ENCODE results near the gene KLF8.
A peak's percentile ranks its signal among the peaks of the same experiment; 100 is the strongest.
"Not testable (repeated sequence)": the region's sequence is repeated elsewhere in the genome, so short reads cannot be mapped to it uniquely, and the experiment has no call there.

KLF8 gene

DNA sequence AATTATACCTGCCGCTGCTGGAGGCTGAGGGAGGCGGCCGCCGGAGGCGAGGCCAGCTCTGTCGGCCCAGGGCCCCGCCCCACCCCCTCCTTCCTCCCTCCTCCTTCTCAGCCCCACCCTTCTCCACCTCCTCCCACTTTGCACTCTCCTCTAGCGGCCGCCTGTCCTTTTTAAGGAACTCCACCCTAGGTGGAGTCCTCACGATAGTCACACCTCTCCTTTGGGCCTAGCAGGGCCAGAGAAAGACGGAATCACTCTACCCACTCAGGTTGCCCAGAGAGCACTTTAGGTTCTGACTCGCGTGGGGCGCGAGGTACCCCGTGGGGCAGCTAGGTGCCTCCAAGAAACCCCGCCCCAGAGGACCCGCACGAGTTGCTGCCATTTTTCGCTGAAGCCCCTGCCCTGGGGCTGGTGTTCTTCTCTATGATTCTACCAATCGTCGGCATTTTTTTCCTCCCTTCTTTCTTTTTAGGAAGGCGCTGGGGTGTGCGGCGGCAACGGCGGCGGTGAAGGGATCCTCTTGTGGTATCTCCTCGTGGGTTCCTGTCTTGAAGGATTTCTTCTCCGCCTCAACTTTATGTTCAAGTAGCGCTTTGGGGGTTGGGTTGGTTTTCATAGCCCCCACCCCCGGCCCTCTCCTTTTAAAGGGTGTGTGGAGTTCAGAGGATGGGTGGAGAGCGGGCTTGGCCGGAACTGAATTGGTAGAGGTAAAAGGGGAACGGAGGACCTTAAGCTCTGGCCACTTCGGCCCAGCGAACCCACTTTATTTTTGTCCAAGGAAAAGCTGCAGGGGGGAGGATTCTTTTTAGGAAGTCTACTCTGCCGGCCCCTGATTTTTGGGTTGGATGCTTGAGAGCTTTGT is at the start of gene KLF8:
KLF8 (plus strand) TSS at position 136 of the 862 bp plus-strand sequence. CDS start 979 bp downstream, outside the sequence.
- no peak for DNase-seq (ENCODE audit: low spot score)

DNA sequence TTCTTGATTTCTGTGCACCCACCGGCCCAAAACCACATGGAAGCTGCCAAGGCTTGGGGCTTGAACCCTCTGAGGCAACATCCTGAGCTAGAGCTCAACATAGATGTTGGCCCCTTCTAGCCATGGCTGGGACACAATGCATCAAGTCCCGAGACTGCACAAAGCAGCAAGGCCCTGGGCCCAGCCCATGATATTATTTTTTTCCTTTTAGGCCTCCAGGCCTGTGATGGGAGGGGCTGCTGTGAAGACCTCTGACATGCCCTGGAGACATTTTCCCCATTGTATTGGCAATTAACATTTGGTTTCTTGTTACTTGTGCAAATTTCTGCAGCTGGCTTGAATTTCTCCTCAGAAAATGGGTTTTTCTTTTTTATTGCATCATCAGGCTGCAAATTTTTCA is 25.2 kb upstream of the KLF8 start:
- not testable (repeated sequence) for DNase-seq (ENCODE audit: low spot score)

DNA sequence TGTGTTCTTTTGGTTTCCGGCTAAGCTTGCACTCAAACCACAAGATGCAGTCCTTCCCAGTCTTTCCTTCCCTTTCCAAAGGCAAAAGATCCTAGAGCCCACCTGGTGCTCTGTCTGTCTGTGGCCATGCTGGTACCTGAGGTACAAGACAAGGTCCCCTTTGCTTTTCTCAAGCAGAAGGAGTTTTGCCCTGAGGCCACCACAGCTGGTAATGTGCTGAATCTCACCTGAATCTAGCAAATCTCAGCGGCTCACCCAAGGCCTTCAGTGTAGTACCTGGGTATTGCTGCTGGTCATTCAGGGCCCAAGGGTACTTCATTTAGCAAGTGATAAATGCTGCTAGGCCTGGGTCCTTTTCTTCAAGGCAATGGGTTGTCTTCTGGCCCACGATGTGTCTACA is 20.5 kb upstream of the KLF8 start:
- DNase-seq (ENCODE audit: low spot score): no peak

DNA sequence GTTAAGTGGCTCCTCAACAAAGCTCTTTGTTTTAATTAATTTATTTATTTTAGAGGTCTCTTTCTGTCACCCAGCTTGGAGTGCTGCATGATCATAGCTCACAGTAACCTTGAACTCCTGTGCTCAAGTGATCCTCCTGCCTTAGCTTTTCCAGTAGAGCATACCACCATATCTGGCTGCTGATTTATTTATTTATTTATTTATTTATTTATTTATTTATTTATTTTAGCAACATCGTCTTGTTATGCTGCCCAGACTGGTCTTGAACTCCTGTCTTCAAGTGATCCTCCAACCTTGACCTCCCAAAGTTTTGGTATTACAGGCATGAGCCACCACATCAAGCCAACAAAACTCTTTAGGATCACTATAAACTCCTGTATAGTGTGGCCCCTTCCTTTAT is 15.8 kb upstream of the KLF8 start:
- no peak for DNase-seq (ENCODE audit: low spot score)

DNA sequence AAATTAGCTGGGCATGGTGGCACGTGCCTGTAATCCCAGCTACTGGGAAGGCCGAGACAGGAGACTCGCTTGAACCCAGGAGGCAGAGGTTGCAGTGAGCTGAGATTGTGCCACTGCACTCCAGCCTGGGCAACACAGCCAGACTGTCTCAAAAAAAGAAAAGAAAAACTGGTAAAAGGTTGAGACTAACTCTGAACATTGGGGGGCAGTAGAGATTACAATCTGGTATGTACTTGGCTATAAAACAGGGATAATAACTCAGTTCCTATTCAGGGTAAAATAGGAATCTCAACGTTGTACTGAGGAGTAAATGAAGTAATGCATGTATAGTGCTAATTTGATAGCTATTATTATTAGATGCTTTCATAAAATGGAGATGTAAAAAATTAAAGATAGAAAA is 12.5 kb upstream of the KLF8 start:
- peak; percentile 38 for DNase-seq (ENCODE audit: low spot score)

DNA sequence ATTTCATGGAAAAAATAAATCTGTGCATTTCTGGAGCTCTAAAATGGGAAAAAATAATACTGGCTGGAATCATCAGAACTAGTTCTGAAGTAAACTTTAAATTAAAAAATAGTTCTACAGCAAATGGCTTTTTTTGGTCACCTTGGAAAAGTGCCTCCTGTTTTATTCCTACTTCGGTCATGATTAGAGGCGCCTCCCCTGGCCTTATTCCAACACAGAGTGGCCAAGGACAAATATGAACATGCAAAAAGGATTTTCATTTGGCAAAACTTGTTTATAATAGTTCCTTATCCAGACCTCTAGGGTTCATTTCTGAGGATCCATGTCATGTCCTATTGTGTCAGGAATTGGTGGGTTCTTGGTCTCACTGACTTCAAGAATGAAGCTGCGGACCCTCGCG is 11.1 kb upstream of the KLF8 start:
- no peak for DNase-seq (ENCODE audit: low spot score)

DNA sequence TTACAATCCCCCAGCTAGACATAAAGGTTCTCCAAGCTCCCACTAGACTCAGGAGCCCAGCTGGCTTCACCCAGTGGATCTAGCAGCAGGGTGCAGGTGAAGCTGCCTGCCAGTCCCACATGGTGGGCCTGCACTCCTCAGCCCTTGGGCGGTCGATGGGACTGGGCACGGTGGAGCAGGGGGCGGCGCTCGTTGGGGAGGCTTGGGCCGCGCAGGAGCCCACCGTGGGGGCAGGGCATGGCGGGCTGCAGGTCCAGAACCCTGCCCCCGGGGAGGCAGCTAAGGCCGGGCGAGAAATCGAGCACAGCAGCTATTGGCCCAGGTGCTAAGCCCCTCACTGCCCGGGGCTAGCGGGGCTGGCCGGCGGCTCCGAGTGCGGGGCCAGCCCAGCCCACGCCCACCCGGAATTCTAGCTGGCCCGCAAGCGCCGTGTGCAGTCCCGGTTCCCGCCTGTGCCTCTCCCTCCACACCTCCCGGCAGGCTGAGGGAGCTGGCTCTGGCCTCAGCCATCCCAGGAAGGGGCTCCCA is 9.6 kb upstream of the KLF8 start:
- DNase-seq (ENCODE audit: low spot score): no peak

DNA sequence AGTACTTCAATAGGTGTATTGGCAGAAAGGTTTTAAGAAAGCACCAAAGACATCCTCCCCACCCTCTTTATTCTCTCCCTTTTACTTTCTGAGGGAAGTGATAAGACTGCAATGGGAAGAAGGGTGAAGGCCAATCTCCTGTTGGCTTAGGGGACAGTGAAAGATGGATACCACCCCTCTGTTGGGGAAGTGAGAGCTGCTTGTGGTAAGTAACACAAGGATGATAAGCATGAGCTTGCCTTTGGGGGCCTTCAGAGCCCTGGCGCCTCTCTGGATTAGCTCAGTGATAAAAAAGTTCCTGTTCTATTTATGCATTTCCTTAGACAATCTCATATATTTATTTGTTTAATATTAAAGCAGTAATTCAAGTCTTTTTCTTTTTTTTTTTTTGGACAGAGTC is 5.2 kb upstream of the KLF8 start:
- no peak for DNase-seq (ENCODE audit: low spot score)

DNA sequence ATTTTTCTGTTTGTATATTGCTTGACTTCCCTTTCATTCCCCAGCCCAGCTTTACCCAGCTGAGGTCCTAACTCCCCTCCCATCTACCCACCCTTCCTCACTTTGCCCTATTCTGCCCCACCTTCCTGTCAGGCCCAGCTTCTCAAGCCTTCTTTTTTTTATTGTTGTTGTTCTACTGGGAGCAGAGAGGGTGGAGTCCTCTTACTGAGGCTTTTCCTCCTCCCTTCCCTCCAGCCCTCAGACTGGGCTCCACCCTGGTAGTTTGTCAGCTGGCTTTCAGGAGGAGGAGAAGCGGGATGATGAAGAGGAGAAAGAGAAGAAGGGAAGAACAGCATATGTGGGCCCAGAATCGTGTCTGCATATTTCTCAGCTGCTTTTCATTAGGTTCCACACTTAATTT is 3.2 kb upstream of the KLF8 start:
- DNase-seq (ENCODE audit: low spot score): no peak

DNA sequence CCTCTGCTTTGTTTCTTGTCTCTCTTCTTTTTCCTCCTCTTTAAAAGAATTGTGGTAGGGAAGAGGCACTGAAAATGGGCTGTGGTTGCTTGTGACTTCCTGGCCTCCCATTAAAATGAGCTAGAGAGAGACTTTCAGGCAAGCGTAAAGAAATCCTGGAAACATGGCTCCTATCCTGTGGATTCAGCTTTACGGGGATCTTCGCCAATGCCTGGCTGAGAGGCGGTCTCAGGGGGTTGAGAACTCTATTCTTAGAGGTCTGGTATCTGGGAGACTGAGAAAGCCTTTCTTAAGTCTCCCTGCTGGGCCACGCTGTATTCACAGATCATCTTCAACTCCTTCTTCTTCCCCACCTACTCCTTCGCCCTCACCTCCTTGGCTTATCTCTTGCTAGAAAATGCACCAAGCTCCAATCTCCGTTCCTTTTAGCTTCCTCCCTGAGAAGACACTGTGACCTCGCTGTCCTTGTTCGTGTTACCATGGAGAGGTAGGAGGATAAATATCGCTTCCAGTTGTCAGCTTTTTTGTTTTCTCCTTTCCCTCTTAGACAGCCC is 542 bp upstream of the KLF8 start:
- no peak for DNase-seq (ENCODE audit: low spot score)

DNA sequence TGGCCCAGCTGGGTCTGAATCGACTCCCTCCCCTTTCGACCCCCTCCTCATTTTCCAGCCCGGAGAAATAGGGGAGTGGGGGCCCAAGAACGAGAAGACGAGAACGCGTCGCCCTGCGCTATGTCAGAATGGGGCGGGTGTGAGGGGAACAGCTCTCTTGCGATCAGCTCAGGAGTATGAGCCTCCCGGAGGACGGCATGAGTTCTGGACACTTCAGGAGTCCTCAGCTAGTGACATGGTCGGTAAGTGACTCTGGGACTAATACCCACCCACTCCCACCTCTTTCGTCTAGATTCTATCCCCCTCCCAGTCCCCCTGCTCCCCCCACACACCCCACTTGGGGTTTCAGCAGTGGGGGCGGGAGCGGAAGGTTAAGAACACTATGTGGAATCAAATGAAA is 944 bp downstream of the KLF8 start:
- no peak for DNase-seq (ENCODE audit: low spot score)

DNA sequence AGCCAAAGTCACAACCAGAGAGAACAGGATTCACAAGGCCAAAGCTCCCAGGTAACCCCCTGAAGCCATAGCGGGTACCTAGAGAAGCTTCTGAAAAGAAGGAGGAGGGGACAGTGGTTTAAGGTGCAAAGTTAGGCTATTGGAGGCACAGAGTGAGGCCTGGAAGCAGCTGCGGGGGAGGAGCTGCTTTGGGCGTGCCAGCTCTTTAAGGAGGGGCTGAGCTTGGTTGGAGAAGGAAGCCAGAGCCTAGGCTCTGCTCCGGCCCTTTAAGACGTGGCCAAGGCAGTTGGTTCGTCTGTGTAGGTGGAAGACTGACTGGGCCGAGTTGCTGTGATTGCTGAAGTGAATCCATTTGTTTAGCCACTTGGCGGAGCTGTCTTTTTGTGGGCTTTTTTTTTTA is 1.5 kb downstream of the KLF8 start:
- no peak for DNase-seq (ENCODE audit: low spot score)

DNA sequence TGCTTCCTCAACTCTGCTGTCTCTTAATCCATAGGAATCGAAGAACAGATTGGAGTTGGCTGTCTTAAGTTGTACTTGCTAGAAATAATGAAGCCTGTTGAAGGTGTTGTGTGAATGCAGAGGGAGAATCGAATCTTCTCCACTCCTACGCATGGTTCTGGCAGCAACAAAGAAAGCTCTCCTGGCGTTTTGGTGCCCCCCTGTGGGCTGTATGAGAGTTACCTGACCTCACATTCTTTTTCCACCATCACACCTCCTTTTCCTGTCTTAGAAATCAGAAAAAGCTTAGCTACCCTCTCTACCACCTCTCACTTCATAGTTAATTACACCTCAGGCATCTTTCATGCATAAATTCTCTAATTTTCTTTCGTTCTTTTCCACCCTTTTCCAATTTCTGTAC is 16.3 kb downstream of the KLF8 start:
- peak; percentile 65 for DNase-seq (ENCODE audit: low spot score)

DNA sequence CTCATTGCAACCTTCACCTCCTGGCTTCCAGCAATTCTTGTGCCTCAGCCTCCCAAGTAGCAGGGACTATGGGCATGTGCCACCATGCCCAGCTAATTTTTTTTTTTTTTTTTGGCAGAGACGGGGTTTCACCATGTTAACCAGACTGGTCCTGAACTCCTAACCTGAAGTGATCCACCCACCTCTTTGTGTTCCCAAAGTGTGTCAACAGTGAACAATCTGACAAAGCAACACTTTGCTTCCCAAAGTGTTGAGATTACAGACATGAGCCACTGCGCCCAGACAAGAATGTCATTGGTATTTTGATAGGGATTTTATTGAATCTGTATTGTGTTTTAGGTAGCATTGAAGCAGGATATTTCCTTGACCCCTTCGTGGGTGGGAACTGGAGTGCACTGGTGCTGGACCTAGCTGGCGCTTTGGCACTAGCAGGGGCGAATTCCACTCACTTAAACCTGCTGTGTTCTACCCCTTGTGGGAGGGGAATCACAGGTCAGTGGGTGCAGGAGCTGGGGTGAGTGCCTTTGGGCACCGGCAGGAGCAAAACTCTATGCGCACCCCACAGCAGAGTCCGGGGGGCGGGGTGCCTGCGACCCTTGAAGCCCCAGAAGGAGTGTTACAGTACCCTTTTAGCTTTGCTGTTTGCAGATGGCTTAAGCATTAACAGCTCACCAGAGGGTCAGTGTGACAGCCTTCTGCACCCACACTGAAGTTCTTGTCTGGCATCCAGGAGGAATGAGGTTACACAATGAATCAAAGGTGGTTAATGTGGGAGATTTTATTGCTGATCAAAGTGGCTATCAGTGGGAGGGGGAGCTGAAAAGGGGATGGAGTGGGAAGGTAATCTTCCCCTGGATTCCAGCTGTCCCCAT is 21.9 kb downstream of the KLF8 start:
- no peak for DNase-seq (ENCODE audit: low spot score)

DNA sequence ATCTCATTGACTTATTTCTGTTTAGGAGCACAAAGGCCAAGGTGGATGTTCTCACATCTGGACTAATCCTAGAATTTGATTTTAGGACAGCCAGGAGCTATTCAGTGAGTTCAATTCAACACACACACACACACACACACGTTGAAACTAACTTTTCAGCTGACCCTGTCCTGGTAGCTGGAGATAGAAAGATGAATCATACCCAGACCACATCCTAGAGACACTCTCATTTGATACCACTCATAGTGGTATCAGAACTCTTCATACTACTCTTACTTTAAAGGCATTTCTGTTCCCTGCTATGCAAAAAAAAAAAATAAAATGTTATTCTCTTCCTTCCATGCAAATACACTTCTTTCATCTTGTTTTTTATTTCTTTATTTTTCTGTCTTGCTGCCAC is 36.7 kb downstream of the KLF8 start:
- DNase-seq (ENCODE audit: low spot score): no peak

DNA sequence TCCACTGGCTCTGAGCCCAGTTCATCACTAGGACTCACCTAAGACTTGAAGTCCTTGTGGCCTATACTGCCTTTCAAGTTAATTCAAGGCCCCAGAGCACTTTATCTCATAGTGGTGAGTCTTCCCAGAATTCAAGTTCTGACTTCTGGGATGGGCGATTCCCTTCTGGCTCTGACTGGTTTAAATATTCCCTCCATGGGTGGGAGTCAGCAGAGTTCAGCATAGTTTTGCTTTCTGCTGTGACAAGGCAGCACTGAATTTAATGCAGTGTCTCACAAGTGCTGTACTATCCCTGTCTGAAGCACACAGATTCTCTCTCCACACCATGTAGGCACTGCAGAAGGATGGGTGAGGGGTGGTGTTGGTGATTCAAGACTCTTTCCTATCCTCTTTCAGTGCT is 46.5 kb downstream of the KLF8 start:
- DNase-seq (ENCODE audit: low spot score): no peak

DNA sequence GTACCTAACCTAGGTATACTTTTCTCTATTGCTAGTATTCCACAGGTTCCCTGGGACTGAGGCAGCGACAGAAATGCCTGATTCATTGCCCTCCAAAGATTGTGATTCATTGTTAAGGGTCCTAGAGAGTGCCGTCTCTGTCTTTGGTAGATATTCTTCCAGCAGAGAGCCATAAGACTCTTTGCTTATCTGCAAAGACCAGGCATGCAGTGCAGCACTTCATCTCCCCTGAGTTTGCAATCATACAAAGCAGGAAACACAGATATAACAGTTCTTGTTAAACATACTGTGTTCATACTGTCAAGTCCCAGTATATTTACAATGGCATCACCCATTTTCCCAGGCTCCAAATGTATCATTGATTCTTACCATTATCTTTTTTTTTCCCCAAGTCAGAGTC is 47.7 kb downstream of the KLF8 start:
- DNase-seq (ENCODE audit: low spot score): no peak

DNA sequence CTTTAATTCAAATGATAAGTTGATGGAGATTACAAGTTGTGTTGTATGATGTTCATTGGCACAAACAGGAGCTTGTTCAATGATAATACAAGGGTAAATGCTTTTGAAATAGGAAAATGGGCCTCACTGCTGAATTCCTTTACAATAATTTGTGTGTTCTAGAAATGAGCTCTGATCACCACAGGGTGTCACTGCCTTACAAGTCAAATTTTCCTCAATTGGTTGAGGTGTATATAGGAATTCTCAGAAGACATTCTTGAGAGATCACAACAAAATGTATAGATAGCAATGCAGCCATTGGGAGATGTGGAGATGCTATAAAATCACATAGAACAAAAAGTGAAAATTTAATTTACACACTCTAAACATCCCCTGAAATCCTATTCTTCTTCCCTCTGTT is 49.6 kb downstream of the KLF8 start:
- peak; percentile 74 for DNase-seq (ENCODE audit: low spot score)

DNA sequence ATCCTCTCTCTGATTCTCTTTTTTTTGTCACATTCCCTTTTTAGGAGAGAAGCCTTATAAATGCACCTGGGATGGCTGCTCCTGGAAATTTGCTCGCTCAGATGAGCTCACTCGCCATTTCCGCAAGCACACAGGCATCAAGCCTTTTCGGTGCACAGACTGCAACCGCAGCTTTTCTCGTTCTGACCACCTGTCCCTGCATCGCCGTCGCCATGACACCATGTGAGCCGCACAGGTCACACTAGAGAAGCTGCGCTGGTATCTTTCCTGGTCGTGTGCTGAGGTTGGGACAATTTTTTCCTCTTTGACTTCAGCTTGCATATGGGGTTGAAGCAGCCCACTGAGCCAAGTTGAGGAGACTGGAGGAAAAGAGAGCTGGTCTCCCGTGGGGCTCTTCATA is 52.1 kb downstream of the KLF8 start:
- DNase-seq (ENCODE audit: low spot score): no peak

DNA sequence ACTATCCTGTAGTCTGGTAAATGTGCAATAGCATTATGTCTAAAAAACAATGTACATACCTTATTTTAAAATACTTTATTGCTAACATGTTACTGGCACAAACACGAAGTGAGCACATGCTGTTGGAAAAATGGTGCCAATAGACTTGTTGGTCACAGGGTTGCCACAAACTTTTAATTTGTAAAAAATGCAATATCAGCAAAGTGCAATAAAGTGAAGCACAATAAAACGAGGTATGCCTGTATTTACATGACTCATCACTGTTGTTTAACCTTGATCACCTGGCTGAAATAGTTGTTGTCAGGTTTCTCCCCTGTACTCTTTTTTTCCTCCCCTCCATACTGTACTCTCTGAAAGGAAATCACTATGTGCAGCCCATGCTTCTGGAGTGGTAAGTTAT is 56.5 kb downstream of the KLF8 start:
- DNase-seq (ENCODE audit: low spot score): no peak

DNA sequence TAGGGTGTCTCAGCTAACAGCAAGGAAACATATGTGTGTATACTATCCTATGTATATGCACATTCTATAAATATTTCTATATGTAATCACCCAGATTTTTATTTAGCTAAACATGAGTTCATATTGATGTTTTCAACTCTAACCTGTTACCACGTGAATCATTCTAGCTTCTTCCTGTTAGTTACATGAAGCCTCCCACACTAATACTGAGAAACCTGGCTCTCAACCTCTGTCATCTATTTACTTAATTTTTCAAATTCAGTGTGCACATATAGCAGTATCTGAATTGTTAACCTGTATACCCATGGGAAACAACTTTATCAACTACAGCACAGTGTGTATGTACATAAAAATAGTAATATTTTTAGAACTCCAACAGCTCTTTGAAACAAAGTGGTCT is 57.3 kb downstream of the KLF8 start:
- no peak for DNase-seq (ENCODE audit: low spot score)

DNA sequence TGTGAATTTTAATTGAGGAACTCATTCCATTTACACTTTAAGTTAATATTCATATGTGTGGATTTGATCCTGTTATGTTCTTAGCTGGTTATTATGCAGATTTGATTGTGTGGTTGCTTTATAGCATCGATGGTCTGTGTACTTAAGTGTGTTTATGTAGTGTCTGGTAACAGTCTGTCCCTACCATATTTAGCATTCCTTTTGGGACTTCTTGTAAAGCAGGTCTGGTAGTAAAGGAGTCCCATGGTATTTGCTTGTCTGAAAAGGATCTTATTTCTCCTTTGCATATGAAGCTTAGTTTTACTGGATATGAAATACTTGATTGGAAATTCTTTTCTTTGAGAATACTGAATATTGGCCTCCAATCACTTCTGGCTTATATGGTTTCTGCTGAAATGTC is 76.6 kb downstream of the KLF8 start:
- DNase-seq (ENCODE audit: low spot score): no peak

DNA sequence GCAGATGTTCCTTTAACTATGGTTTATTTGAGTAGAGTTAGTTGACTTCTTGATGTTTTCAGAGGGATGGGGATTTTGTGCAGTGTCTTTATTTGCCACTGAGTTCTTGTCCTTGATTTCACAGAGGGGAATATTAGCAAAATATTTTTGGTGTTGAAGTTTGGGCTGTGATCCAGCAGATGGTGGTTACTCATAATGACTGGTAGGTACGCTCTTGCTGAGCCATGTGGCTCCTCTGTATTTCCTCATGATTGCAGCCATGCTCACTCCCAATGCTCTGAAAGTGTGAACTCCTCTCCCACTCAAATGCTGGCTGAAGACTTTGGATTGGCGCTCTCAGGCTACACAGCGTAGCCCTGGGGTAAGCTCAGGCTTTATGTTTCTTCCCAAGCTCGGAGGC is 77.7 kb downstream of the KLF8 start:
- no peak for DNase-seq (ENCODE audit: low spot score)

All from RKO (cell line).